Fibroblast of lung (primary cell): Measurements from ENCODE around the gene LTBP1. TPM values are rescaled to one million over a fixed set of nuclear protein-coding genes. Genes with fewer than 3 reads are reported as not detected.

Experiments used
- DNase-seq, 2 donors: peaks; one replicate each; pipeline versions ENCODE4 v3.0.0 to v3.0.0-alpha.2; 2010; ENCODE audit warnings: low read depth in 2 of 2
- H2AFZ ChIP-seq: 2 replicates; pipeline ENCODE4 v1.5.1; 2012; ENCODE audit warnings: low read length, control low read depth, inconsistent platforms
- H3K27ac ChIP-seq: 2 replicates; pipeline ENCODE4 v1.5.1; 2011; ENCODE audit warnings: low read length, control low read depth; ENCODE audit not compliant: insufficient read depth
- H3K27me3 ChIP-seq: 2 replicates; pipeline ENCODE4 v1.5.1; 2011; ENCODE audit warnings: mild to moderate bottlenecking, low read length; ENCODE audit not compliant: control insufficient read depth, insufficient read depth
- H3K36me3 ChIP-seq: 2 replicates; pipeline ENCODE4 v1.5.1; 2011; ENCODE audit warnings: low read length; ENCODE audit not compliant: control insufficient read depth, insufficient read depth
- H3K4me1 ChIP-seq: 2 replicates; pipeline ENCODE4 v1.5.1; 2011; ENCODE audit warnings: low read length; ENCODE audit not compliant: control insufficient read depth, insufficient read depth; ENCODE audit errors: extremely low read depth
- H3K4me2 ChIP-seq: 2 replicates; pipeline ENCODE4 v1.5.1; 2011; ENCODE audit warnings: low read length, control low read depth; ENCODE audit not compliant: insufficient read depth; ENCODE audit errors: extremely low read depth
- H3K4me3 ChIP-seq, 4 experiments: fragments of 200-600 bp in 1 of 4; sonication (generic) in 1 of 4; replicated peaks in 1 of 4; 2 replicates each; pipeline ENCODE4 v1.5.1; 2011 to 2016; ENCODE audit warnings: low read length in 4 of 4, low read depth in 3 of 4, mild to moderate bottlenecking in 3 of 4, control low read depth in 2 of 4, inconsistent platforms in 1 of 4, mixed read lengths in 1 of 4; ENCODE audit not compliant: insufficient read depth in 1 of 4; ENCODE audit errors: control extremely low read depth in 1 of 4
- H3K79me2 ChIP-seq: 2 replicates; pipeline ENCODE4 v1.5.1; 2012; ENCODE audit warnings: mild to moderate bottlenecking, low read length, inconsistent platforms; ENCODE audit not compliant: control insufficient read depth, insufficient read depth
- H3K9ac ChIP-seq: 2 replicates; pipeline ENCODE4 v1.5.1; 2011; ENCODE audit warnings: mild to moderate bottlenecking, low read length, control low read depth; ENCODE audit not compliant: insufficient read depth
- H3K9me3 ChIP-seq: 2 replicates; pipeline ENCODE4 v1.5.1; 2012; ENCODE audit warnings: low read depth, low read length; ENCODE audit not compliant: control insufficient read depth, insufficient read depth
- H4K20me1 ChIP-seq: 2 replicates; pipeline ENCODE4 v1.5.1; 2011; ENCODE audit warnings: low read length; ENCODE audit not compliant: control insufficient read depth, insufficient read depth; ENCODE audit errors: extremely low read depth
- CTCF ChIP-seq, 2 donors: IDR thresholded peaks in 1 of 2; conservative IDR thresholded peaks in 1 of 2; 1 replicate in 1 of 2; 2 replicates in 1 of 2; pipeline ENCODE4 v1.5.1; 2011 to 2012; ENCODE audit warnings: low read length in 2 of 2, control low read depth in 1 of 2, inconsistent platforms in 1 of 2, low read depth in 1 of 2, mild to moderate bottlenecking in 1 of 2
- EZH2 ChIP-seq: IDR thresholded peaks from 2 replicates; pipeline ENCODE4 v1.5.1; 2012; ENCODE audit warnings: low read length, control low read depth, mild to moderate bottlenecking; ENCODE audit errors: missing control alignments
- polyA plus RNA-seq, 2 donors: library from polyadenylated mRNA; depleted of rRNA in 1 of 2; stranded (reverse) in 1 of 2; unstranded in 1 of 2; fragments of >200 nt; gene quantifications; 2 replicates each; pipeline ENCODE4 v1.2.1, GENCODE V29; 2011 to 2012; ENCODE audit warnings: missing spikeins in 1 of 2
- total RNA-seq: library from RNA; depleted of rRNA; stranded (reverse); fragments of >200 nt; gene quantifications from 2 replicates; pipeline ENCODE4 v1.2.1, GENCODE V29; 2014

LTBP1 gene
- total and polyA plus RNA-seq, 2 donors (not counting 1 experiment from before 2014, with no cell fraction given) = 254 to 324 TPM

GRCh38 chr2:33408109-33408508 is 461.4 kb downstream of the LTBP1 start:
- Histone ChIP-seq H3K9ac (no peak overlapping the region), H3K4me1 (peaks cover 4% of the 10 kb centered on the region), H3K27ac (no peak overlapping the region), H2AFZ (no peak overlapping the region), H4K20me1 (no peaks in the 10 kb centered on the region), H3K4me2 (no peak overlapping the region), H3K27me3 (no peaks in the 10 kb centered on the region), H3K9me3 (no peaks in the 10 kb centered on the region), H3K36me3 (no peaks in the 10 kb centered on the region), H3K79me2 (no peaks in the 10 kb centered on the region), H3K4me3 (no peak overlapping the region)
- TF ChIP-seq CTCF (conservative IDR thresholded peaks at IDR 0.05 in 1 of 2, IDR thresholded peaks at IDR 0.05 in 1 of 2; ENCODE audit: low read depth in 1 of 2, low read length in 2 of 2) (no peak), EZH2 (no peak)
- no peak for DNase-seq

GRCh38 chr2:33409417-33409955 is 462.7 kb downstream of the LTBP1 start:
- H4K20me1 ChIP-seq = no peaks in the 10 kb centered on the region
- H3K79me2 ChIP-seq = no peaks in the 10 kb centered on the region
- no peak overlapping the region for H3K4me2 ChIP-seq
- no peaks in the 10 kb centered on the region for H3K36me3 ChIP-seq
- no peak overlapping the region for H3K9ac ChIP-seq
- H3K27ac ChIP-seq = no peak overlapping the region
- H3K4me1 ChIP-seq = peaks cover 4% of the 10 kb centered on the region
- TF ChIP-seq EZH2 = no peak
- no peak for TF ChIP-seq CTCF (conservative IDR thresholded peaks at IDR 0.05 in 1 of 2, IDR thresholded peaks at IDR 0.05 in 1 of 2; ENCODE audit: low read depth in 1 of 2, low read length in 2 of 2)
- H3K9me3 ChIP-seq = no peaks in the 10 kb centered on the region
- no peak overlapping the region for H3K4me3 ChIP-seq
- no peak overlapping the region for H2AFZ ChIP-seq
- DNase-seq = no peak
- H3K27me3 ChIP-seq = no peaks in the 10 kb centered on the region

GRCh38 chr2:33411765-33412164 is 465.0 kb downstream of the LTBP1 start:
- no peak overlapping the region for H3K27ac ChIP-seq
- peak overlapping the region; percentile 38 for H3K4me2 ChIP-seq

More at GRCh38 chr2:33411765-33412164, 465.0 kb downstream of the LTBP1 start:
- TF ChIP-seq EZH2 (no peak), CTCF (conservative IDR thresholded peaks at IDR 0.05 in 1 of 2, IDR thresholded peaks at IDR 0.05 in 1 of 2; ENCODE audit: low read depth in 1 of 2, low read length in 2 of 2) (no peak)
- no peak overlapping the region for H3K9ac ChIP-seq
- peak overlapping the region; percentile 17 for H2AFZ ChIP-seq
- peak; percentile 62 to 91 for DNase-seq
- H3K4me1 ChIP-seq = peaks cover 4% of the 10 kb centered on the region
- no peak overlapping the region for H3K4me3 ChIP-seq
- H3K9me3 ChIP-seq = no peaks in the 10 kb centered on the region
- H3K36me3 ChIP-seq = no peaks in the 10 kb centered on the region
- H3K79me2 ChIP-seq = no peaks in the 10 kb centered on the region
- H3K27me3 ChIP-seq = no peaks in the 10 kb centered on the region
- H4K20me1 ChIP-seq = no peaks in the 10 kb centered on the region
